Occipital lobe (tissue), 2 donors: ENCODE results near the gene NACC1. TPM values are rescaled to one million over a fixed set of nuclear protein-coding genes. Genes with fewer than 3 reads are reported as not detected.

Source experiments
- DNase-seq: peaks from one replicate; lab custom pipeline; 2025; lab: John Stamatoyannopoulos, UW
- total RNA-seq: library from RNA; depleted of rRNA; stranded (reverse); fragments of >200 nt; gene quantifications from one replicate; pipeline ENCODE4 v1.2.3, GENCODE V29; 2014

NACC1 gene
- 13.1 TPM for total RNA-seq

- DNase-seq: peak; percentile 86
Measured at GRCh38 chr19:13117772-13118423, at the start of gene NACC1. NACC1 (plus strand) TSS chr19:13118264; CDS start chr19:13135208, 16,944 bp downstream.

- DNase-seq: no peak
Measured at GRCh38 chr19:13069415-13070359, 48.4 kb upstream of the NACC1 start.

DNA sequence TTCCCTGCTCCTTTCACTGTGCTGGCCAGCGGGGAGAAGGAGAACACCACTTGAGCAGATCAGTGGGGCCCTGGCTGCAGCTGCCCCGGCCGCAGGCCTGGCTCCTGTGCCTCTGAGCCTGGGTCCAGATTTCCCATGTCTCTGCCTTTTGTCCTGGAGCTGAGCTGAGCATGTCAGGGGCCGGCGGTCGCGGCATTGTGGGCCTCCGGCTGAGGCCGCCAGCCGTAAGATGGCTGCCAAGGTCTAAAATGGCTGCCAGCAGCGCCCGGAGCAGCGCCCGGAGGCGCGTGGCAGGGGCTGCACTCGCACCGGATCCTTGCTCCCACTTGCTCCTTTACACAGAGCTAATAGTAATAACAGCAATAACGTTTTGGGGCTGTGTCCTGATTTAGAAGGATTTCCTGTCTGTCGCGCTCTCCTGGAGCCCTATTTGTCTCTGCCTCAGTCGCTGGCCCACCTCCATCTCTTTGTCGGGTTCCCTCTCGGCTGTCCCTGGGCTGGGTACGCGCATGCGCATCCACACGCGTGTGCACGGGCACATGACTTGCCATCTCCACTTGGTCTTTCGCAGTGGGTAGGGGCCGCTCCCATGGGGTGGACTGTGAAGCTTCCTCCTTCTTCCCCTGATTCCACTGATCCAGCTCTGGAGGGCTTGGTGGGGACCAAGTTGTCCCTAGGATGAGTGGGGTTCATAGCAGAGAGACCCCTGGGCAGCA, 47.5 kb upstream of the NACC1 start:
- DNase-seq: peak; percentile 46

DNA sequence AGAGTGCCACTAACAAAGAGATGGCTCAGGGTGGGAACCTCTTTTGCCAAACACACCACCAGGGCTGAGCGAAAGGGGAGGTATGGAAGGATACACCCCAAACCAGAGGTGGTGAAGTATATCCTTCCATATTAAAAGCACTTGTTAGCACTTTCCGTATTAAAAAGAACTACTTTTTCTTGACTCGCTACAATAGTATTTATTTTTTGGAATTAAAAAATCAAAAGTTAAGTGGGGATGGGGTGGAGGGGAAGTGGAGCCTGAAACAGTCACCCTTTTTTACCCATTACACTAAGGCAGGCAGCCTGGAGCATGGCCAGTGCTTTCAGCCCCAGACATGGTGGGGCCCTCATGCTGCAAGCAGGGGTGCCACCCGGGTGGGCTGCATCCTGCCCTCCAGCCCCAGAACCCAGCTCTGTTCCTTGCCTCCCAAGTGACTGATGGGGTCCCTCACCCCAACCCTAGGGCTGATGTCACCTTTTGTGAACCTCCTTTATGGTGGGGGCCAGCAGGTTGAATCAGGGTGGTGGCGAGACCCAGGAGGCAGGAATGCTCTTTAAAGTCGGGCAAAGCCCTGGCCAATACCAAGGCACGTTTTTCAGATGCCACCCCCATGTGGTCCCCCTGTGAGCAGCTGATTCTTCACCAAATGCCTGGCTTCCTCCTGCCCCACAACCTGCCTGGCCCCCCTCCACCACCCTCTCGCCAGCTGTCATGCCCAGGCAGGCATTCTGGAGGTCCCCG, 46.4 kb upstream of the NACC1 start:
- no peak for DNase-seq

DNA sequence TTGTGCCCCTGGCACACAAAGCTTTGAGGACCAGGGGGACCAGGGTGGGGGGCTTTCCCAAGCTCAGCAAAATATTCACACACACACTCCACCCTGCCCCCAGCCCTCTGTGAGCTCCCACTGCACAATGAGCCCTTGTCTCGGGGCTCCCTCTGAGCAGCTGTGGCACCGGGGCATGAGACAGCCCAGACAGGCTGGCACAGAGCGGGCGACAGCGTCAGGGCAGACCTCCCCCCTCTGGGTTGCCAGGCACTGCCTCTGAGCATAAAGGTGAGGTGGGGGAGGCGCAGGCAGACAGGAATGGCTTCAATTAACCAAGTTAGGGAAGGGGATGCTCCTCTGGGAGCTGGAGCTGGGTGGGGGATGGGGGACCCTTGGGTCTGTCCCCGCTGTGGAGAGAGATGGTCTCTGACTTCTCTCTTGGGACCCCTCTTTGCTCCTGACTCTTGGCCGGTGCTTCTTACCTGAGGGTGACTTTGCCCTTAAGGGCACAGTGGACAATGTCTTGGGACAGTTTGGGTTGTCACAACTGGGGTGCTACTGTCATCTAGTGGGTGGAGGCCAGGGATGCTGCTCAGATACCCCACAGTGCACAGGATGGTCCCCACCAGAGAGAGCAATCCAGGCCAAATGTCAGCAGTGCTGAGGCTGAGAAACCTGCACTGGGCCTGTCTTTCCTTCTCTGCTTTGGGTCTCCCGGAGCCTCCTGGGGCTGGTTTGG, 45.7 kb upstream of the NACC1 start:
- peak; percentile 85 for DNase-seq

DNA sequence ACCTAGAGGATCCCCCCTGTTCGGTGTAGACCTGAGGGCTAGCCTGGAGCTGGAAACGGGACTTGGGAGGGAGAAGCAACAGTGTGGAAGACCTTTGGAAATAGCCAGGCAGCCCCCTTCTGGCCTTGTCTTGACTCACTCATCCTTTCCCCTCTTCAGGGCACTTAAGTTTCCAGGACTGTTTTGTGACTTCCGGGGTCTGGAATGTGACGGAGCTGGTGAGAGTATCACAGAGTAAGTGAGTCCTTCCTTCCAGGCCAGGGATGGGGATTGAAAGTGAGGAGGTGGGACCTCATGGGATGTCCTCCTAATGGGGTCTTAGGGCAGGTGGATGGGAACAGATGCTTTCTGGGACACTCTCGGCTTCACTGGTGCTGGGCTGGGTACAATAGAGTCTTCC, 44.8 kb upstream of the NACC1 start:
- DNase-seq: no peak

- DNase-seq: no peak
Measured at GRCh38 chr19:13074378-13074777, 43.7 kb upstream of the NACC1 start.

DNA sequence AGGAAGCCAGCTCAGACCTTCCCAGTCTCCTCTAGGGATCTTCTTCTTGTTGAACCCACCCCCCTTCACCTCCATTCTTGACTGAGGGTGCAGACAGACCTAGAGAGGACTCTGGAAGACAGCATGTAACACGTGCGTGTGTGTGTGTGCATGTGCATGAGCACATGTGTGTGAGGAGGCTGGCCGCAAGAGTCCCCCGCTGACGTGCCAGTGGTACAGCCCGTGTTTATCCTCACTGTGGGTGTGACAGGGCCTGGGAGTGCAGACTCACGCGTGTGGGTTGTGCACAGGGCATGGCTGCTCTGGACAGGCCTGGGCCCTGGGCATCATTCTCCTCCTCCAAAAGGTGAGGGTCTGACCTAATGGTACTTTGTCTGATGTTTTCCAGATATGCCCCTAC, 41.7 kb upstream of the NACC1 start:
- no peak for DNase-seq

- DNase-seq: no peak
Measured at GRCh38 chr19:13076787-13077186, 41.3 kb upstream of the NACC1 start.

- peak; percentile 51 for DNase-seq
Measured at GRCh38 chr19:13077240-13077639, 40.8 kb upstream of the NACC1 start.

DNA sequence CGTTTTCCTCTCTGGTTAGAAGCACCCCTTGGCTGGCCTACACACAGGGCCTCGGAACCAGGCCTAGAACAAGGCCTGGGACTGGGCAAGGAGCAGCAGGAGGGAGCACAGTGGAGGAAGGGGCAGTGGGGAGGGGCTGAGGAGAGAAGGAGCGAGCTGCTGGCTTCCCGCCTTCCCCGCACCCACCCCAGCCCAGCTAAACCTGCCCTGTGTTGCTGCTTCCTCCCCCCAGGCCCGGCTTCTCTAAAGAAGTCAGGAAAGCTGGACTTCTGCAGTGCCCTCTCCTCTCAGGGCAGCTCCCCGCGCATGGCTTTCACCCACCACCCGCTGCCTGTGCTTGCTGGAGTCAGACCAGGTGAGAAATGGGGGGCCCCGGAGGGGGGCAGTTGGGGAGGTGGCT, 39.7 kb upstream of the NACC1 start:
- no peak for DNase-seq

DNA sequence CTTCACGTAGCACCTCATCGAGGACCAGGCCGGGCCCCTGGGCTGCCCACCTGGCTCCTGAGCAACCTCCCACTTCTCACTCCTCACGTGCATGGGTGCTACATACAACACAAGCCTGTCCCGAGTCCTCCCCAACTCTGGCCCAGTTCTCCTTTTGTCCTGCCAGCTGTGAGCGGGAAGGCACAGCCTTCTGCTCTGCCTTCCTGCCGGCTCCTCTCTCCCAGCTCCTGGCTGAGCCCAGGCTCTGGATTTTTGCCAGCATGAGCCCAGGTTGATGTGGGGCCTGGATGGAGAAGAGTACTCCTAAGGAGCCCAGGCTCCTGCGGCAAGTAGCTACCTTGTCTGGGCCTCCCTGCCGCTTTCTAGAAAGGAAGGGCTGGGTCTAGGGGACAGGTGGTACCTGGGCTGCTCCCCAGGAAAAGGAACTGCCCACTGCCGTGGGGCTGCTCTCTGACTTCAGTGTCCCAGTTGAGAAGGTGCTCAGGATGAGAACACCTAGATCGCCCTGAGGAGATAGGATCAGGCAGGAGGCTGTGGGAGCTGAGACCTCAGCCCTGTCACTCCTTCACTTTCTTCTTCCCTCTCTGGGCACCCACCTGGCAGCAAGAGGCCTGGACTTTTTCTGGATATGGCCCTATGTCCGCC, 39.0 kb upstream of the NACC1 start:
- peak; percentile 46 for DNase-seq

DNA sequence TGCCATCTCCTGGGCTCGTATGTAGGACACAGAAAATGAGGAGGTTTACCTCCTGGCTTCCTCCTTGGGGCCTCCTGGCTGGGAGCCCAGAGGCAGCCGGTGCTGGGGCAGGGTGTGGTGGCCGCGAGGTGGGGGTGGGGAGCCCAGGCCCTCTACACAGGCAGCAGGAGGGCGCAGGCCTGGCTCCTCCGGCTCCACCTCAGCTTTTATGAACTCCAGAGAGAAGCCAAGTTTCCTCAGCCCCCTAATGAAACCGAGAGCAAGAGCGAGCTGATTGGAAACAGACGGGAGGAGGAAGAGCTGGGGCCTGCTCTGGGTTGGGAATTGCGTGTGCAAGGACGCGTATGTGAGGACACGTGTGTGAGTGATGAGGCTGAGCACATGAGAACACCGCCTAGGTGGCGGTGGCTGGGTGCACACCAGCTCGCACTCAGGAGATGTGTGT, 38.5 kb upstream of the NACC1 start:
- DNase-seq: no peak

DNA sequence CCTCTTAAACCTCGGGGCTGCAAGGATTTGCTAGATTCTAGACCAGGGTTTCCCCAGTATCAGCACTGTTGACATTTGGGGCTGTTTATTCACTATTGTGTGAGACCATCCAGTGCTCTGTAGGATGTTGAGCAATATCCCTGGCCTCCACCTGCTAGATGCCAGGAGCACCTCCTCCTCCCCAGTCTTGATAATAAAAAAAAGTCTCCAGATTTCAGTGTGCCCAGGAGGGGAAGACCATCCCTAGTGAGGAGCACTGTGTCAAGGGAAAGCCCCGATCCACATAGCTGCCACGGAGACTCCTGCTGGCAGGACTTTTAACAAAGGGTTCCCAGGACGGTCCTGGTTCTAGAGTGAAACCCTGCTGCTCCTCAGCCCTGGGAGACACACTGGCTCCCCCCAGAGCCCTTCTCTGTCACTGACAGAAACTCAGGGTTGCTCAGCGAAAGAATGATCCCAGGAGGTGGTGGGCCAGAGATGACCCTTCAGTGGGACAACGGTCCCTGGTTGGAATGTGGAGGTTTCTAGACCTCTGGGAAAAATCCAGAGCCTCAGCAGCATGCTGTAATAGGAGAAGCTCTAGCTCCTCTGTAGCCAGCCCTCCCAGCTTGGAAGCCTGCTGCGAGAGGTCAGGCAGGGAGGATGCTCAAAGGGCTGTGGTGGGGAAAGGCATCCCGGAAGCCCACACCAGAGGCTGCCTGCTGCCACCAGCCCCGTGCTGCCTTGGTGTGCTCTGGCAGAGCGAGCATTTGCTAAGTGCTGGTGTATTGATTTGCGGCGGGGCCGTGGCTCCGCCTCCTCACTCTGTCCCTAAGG, 35.7 kb upstream of the NACC1 start:
- no peak for DNase-seq

DNA sequence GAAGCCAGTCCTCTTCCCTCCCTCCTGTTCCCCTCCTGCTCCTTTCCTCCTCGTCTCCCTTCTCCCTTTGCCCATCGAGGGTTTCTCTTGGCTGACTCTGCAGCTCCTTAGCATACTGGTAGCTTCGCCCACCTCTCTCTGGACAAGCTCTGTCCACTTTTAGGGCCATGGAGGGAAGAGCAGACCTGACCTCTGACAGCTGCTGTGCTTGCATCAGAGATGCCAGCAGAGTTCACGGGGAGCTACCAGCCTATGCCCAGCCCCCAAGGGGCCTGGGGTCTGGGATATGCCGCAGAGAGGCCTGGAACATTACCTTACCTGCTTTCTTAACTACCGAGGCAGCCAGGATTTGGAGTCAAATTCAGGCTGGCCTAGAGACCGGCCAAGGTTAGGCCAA, 35.1 kb upstream of the NACC1 start:
- no peak for DNase-seq

- DNase-seq: no peak
Measured at GRCh38 chr19:13083627-13084026, 34.4 kb upstream of the NACC1 start.

- no peak for DNase-seq
Measured at GRCh38 chr19:13085666-13086065, 32.4 kb upstream of the NACC1 start.

GRCh38 chr19:13086341-13086740, 31.7 kb upstream of the NACC1 start:
- DNase-seq: no peak

GRCh38 chr19:13087295-13087694, 30.8 kb upstream of the NACC1 start:
- DNase-seq: no peak
